Measurements from ENCODE around the gene TBX18. TPM values are rescaled to one million over a fixed set of nuclear protein-coding genes. Genes with fewer than 3 reads are reported as not detected.

Gene TBX18
- total and polyA plus RNA-seq, 9 of the 15 experiments (the other 6 are each of a cell fraction or from before 2014, with no cell fraction given), result 4.0 to 36.1 (median 20.7) TPM

- TF ChIP-seq ZBTB1 (CRISPR knock-in tag; IDR thresholded peaks at IDR 0.05; ENCODE audit: borderline replicate concordance, low read depth), result no peak
- no peak for TF ChIP-seq ZNF263 (CRISPR knock-in tag; IDR thresholded peaks at IDR 0.05; ENCODE audit: borderline replicate concordance)
- TF ChIP-seq ZC3H11A (IDR thresholded peaks at IDR 0.05; ENCODE audit: low read depth, low read length), result no peak
- TF ChIP-seq PREB (CRISPR knock-in tag; IDR thresholded peaks at IDR 0.05), result no peak
- TF ChIP-seq TBL1XR1 (IDR thresholded peaks at IDR 0.05; ENCODE audit: low read length in 2 of 2), result no peak; a peak in 1 of 4 replicates
- no peak for TF ChIP-seq ETS2 (tag; IDR thresholded peaks at IDR 0.05; ENCODE audit: borderline replicate concordance, poor library complexity, severe bottlenecking)
- TF ChIP-seq ZFP36 (IDR thresholded peaks at IDR 0.05; ENCODE audit: low read depth, low read length, partially characterized antibody), result peak; percentile 40
- TF ChIP-seq FOXP1 (CRISPR knock-in tag; IDR thresholded peaks at IDR 0.05), result no peak
- no peak for TF ChIP-seq NCOR1 (IDR thresholded peaks at IDR 0.05)
- peak; percentile 84 for TF ChIP-seq SMAD4 (CRISPR knock-in tag; conservative IDR thresholded peaks at IDR 0.05)
- TF ChIP-seq IRF9 (tag; IDR thresholded peaks at IDR 0.05), result no peak
- TF ChIP-seq DDX20 (tag; IDR thresholded peaks at IDR 0.05; ENCODE audit: low read depth), result no peak
- no peak for TF ChIP-seq TEAD1 (CRISPR knock-in tag; IDR thresholded peaks at IDR 0.05)
- TF ChIP-seq TCFL5 (CRISPR knock-in tag; conservative IDR thresholded peaks at IDR 0.05), result no peak
- no peak for TF ChIP-seq ZNF175 (CRISPR knock-in tag; IDR thresholded peaks at IDR 0.05; ENCODE audit: low read depth)
- TF ChIP-seq TFAP4 (CRISPR knock-in tag; IDR thresholded peaks at IDR 0.05; ENCODE audit: borderline replicate concordance), result peak; percentile 63; the same call in 1 of the 2 replicates
- no peak for TF ChIP-seq MAFF (IDR thresholded peaks at IDR 0.05; ENCODE audit: low read length)
- TF ChIP-seq RBM34 (IDR thresholded peaks at IDR 0.05; ENCODE audit: borderline replicate concordance, insufficient read depth, low read length), result no peak
- no peak for TF ChIP-seq ZNF655 (CRISPR knock-in tag; IDR thresholded peaks at IDR 0.05)
- TF ChIP-seq RHOXF2B (CRISPR knock-in tag; conservative IDR thresholded peaks at IDR 0.05), result no peak
- peak; percentile 97 for TF ChIP-seq NEUROD1 (IDR thresholded peaks at IDR 0.05; ENCODE audit: borderline replicate concordance, low read depth, low read length, partially characterized antibody)
- TF ChIP-seq KDM4B (IDR thresholded peaks at IDR 0.05; ENCODE audit: borderline replicate concordance in 2 of 2, low read depth in 1 of 2), result no peak
- TF ChIP-seq SRSF9 (IDR thresholded peaks at IDR 0.05; ENCODE audit: borderline replicate concordance, low read depth, low read length), result no peak
- TF ChIP-seq ZFX (CRISPR knock-in tag; IDR thresholded peaks at IDR 0.05), result no peak
Measured at GRCh38 chr6:84764332-84765049, at the start of gene TBX18 (continued).
